Pericardium fibroblast (primary cell): ENCODE measurements around the gene MFAP3. TPM values are rescaled to one million over a fixed set of nuclear protein-coding genes. Genes with fewer than 3 reads are reported as not detected.

Experiments used
- total RNA-seq: library from RNA; depleted of rRNA; stranded (reverse); fragments of >200 nt; gene quantifications from 2 replicates; pipeline ENCODE4 v1.2.3, GENCODE V29; 2015

Gene MFAP3
- total RNA-seq: 30.9 and 46.8 TPM in 2 replicates

GRCh38 chr5:154038707-154039457, at the start of gene MFAP3, which contains the start of gene FAM114A2:
MFAP3 (plus strand) TSS chr5:154038967; CDS start chr5:154049723, 10,756 bp downstream.
FAM114A2 (minus strand) TSS chr5:154038910; CDS start chr5:154034953, 3,957 bp downstream.

Other genes starting within 250 kb of the MFAP3 start
- 11.7 and 18.1 TPM in 2 replicates for gene FAM114A2, start 57 bp upstream of the MFAP3 start, total RNA-seq
- 29.7 and 65.2 TPM in 2 replicates for gene GALNT10, start 151.8 kb downstream of the MFAP3 start, total RNA-seq